CD14-positive monocyte (primary cell): ENCODE results near the gene CCDC194. TPM values are rescaled to one million over a fixed set of nuclear protein-coding genes. Genes with fewer than 3 reads are reported as not detected.
A peak's percentile ranks its signal among the peaks of the same experiment; 100 is the strongest.

ENCODE experiments used
- DNase-seq, 3 donors: peaks; one replicate each; pipeline ENCODE4 v3.0.0-alpha.2; 2011 to 2022
- H2AFZ ChIP-seq: 2 replicates; pipeline ENCODE4 v1.6.0; 2012; ENCODE audit warnings: mild to moderate bottlenecking, low read depth, low read length, inconsistent platforms; ENCODE audit not compliant: insufficient read depth, poor library complexity, severe bottlenecking
- H3K27ac ChIP-seq, 2 donors: 1 replicate in 1 of 2; 2 replicates in 1 of 2; pipeline ENCODE4 v1.5.1; 2012 to 2013; ENCODE audit warnings: low read length in 2 of 2, control low read depth in 1 of 2, inconsistent platforms in 1 of 2, low read depth in 1 of 2, mild to moderate bottlenecking in 1 of 2
- H3K27me3 ChIP-seq, 2 donors: one replicate each; pipeline versions ENCODE4 v1.6.0 to v1.6.1; 2011 to 2013; ENCODE audit warnings: low read length in 2 of 2; ENCODE audit not compliant: control insufficient read depth in 2 of 2, insufficient read depth in 2 of 2
- H3K36me3 ChIP-seq, 2 donors: replicated peaks in 1 of 2; 1 replicate in 1 of 2; 2 replicates in 1 of 2; pipeline versions ENCODE4 v1.5.1 to v1.6.1; 2012 to 2013; ENCODE audit warnings: low read length in 2 of 2, control low read depth in 1 of 2, inconsistent platforms in 1 of 2, mild to moderate bottlenecking in 1 of 2; ENCODE audit not compliant: insufficient read depth in 2 of 2, control insufficient read depth in 1 of 2
- H3K4me1 ChIP-seq, 2 donors: 1 replicate in 1 of 2; 2 replicates in 1 of 2; pipeline versions ENCODE4 v1.5.1 to v1.6.1; 2012 to 2013; ENCODE audit warnings: low read length in 2 of 2, control low read depth in 1 of 2, inconsistent platforms in 1 of 2, mild to moderate bottlenecking in 1 of 2, moderate library complexity in 1 of 2; ENCODE audit not compliant: insufficient read depth in 2 of 2, control insufficient read depth in 1 of 2
- H3K4me2 ChIP-seq: replicated peaks from 2 replicates; pipeline ENCODE3; 2012; ENCODE audit warnings: low read length, moderate library complexity, mild to moderate bottlenecking; ENCODE audit not compliant: poor library complexity, severe bottlenecking; ENCODE audit errors: extremely low read depth
- H3K4me3 ChIP-seq, 3 experiments: fragments of 200-600 bp in 1 of 3; sonication (generic) in 1 of 3; replicated peaks in 1 of 3; 1 replicate in 2 of 3; 2 replicates in 1 of 3; pipeline ENCODE4 v1.5.1; 2011 to 2013; ENCODE audit warnings: low read length in 3 of 3, mild to moderate bottlenecking in 3 of 3, control low read depth in 2 of 3, low read depth in 2 of 3, inconsistent platforms in 1 of 3, moderate library complexity in 1 of 3
- H3K79me2 ChIP-seq: 2 replicates; pipeline ENCODE4 v1.6.0; 2012; ENCODE audit warnings: mild to moderate bottlenecking, control low read depth, inconsistent platforms, low read length, moderate library complexity; ENCODE audit not compliant: insufficient read depth
- H3K9ac ChIP-seq: 2 replicates; pipeline ENCODE4 v1.6.0; 2017; ENCODE audit warnings: low read length, mild to moderate bottlenecking; ENCODE audit not compliant: insufficient read depth, poor library complexity, severe bottlenecking
- H3K9me3 ChIP-seq, 2 donors: replicated peaks in 1 of 2; 1 replicate in 1 of 2; 2 replicates in 1 of 2; pipeline versions ENCODE4 v1.5.1 to v1.6.1; 2012 to 2013; ENCODE audit warnings: low read length in 2 of 2, control low read depth in 1 of 2; ENCODE audit not compliant: control insufficient read depth in 1 of 2, insufficient read depth in 1 of 2
- H4K20me1 ChIP-seq: 2 replicates; pipeline ENCODE4 v1.6.0; 2012; ENCODE audit warnings: mild to moderate bottlenecking, low read length, control low read depth, moderate library complexity; ENCODE audit not compliant: insufficient read depth
- H3K27ac Mint-ChIP-seq, 7 donors: one replicate each; pipeline ENCODE4 v1.8.0; 2020; ENCODE audit warnings: mild to moderate bottlenecking in 7 of 7, mixed read lengths in 7 of 7, moderate library complexity in 6 of 7, inconsistent platforms in 2 of 7
- H3K27me3 Mint-ChIP-seq, 3 donors: one replicate each; pipeline ENCODE4 v1.8.0; 2021 to 2022; ENCODE audit warnings: low read depth in 3 of 3, mild to moderate bottlenecking in 3 of 3, mixed read lengths in 3 of 3, moderate library complexity in 3 of 3, inconsistent platforms in 1 of 3
- H3K36me3 Mint-ChIP-seq, 2 donors: one replicate each; pipeline ENCODE4 v1.8.0; 2020; ENCODE audit warnings: mixed read lengths in 2 of 2, inconsistent platforms in 1 of 2, mild to moderate bottlenecking in 1 of 2
- H3K4me1 Mint-ChIP-seq: one replicate; pipeline ENCODE4 v1.8.0; 2020; ENCODE audit warnings: mild to moderate bottlenecking, mixed read lengths
- H3K4me3 Mint-ChIP-seq, 2 donors: one replicate each; pipeline ENCODE4 v1.8.0; 2020; ENCODE audit warnings: mild to moderate bottlenecking in 2 of 2, mixed read lengths in 2 of 2, moderate library complexity in 1 of 2
- H3K9me3 Mint-ChIP-seq, 7 donors: one replicate each; pipeline ENCODE4 v1.8.0; 2020 to 2022; ENCODE audit warnings: mixed read lengths in 7 of 7, mild to moderate bottlenecking in 6 of 7, moderate library complexity in 6 of 7, inconsistent platforms in 2 of 7
- CTCF ChIP-seq: fragments of 200-600 bp; IDR thresholded peaks from one replicate; pipeline ENCODE4 v1.8.0; 2022; ENCODE audit warnings: antibody characterized with exemption, mild to moderate bottlenecking
- WGBS: methylation state at CpG from one replicate; pipeline ENCODE4 v1.1.5; 2013; ENCODE audit warnings: missing lambda C conversion rate; ENCODE audit not compliant: insufficient coverage; 5-methylcytosine and 5-hydroxymethylcytosine counted together
- intact Hi-C, 2 donors: fragments of 100-400 bp; cut with micrococcal nuclease; formaldehyde crosslinking; loops; one replicate each; pipeline versions ENCODE4 v1.15.0 to v1.15.1; 2023
- polyA plus RNA-seq, 3 donors: library from polyadenylated mRNA; depleted of rRNA in 1 of 3; unstranded in 2 of 3; stranded (reverse) in 1 of 3; fragments of 300-500 nt in 2 of 3; fragments of >200 nt in 1 of 3; fragmentation: Illumina TruSeq in 2 of 3; gene quantifications; 1 replicate in 2 of 3; 2 replicates in 1 of 3; pipeline ENCODE4 v1.2.3, GENCODE V29; 2012 to 2021

CCDC194 gene
- polyA plus RNA-seq, 3 donors: 0.52 TPM; not detected in 2

GRCh38 chr19:17411801-17412200 is 17.8 kb upstream of the CCDC194 start:
- Histone ChIP-seq H3K36me3 (peaks cover 36 to 56% of the 10 kb centered on the region in 2 donors), H3K4me3 (no peak overlapping the region), H4K20me1 (peaks cover 25% of the 10 kb centered on the region), H3K79me2 (peaks cover 32% of the 10 kb centered on the region), H3K9ac (no peak overlapping the region), H3K27me3 (no peaks in the 10 kb centered on the region), H3K9me3 (no peaks in the 10 kb centered on the region), H2AFZ (no peak overlapping the region), H3K4me2 (no peak overlapping the region), H3K4me1 (peaks cover 10 to 14% of the 10 kb centered on the region in 2 donors), H3K27ac (no peak overlapping the region)
- H3K4me3 Mint-ChIP-seq: no peak overlapping the region
- no peak for TF ChIP-seq CTCF
- H3K27ac Mint-ChIP-seq: no peak overlapping the region
- peaks cover 26% of the 10 kb centered on the region for H3K4me1 Mint-ChIP-seq
- intact Hi-C loops: no loop called here
- peaks cover 44 to 63% of the 10 kb centered on the region in 2 donors for H3K36me3 Mint-ChIP-seq
- WGBS: 94% methylated on average over 10 of the region's 11 CpGs
- no peak for DNase-seq
- H3K27me3 Mint-ChIP-seq: no peaks in the 10 kb centered on the region
- peaks cover 0 to 2% (median 0%) of the 10 kb centered on the region in 7 donors for H3K9me3 Mint-ChIP-seq

GRCh38 chr19:17409990-17410389 is 16.0 kb upstream of the CCDC194 start:
- DNase-seq: no peak
- Mint-ChIP-seq H3K4me1 (peaks cover 37% of the 10 kb centered on the region), H3K36me3 (peaks cover 33 to 47% of the 10 kb centered on the region in 2 donors), H3K9me3 (peaks cover 0 to 2% (median 0%) of the 10 kb centered on the region in 7 donors), H3K27me3 (no peaks in the 10 kb centered on the region), H3K27ac (peak overlapping the region in 1 of 7 donors; percentile 31), H3K4me3 (no peak overlapping the region)
- Histone ChIP-seq H4K20me1 (peaks cover 25% of the 10 kb centered on the region), H3K27me3 (no peaks in the 10 kb centered on the region), H3K9me3 (no peaks in the 10 kb centered on the region), H3K27ac (no peak overlapping the region), H3K79me2 (peaks cover 50% of the 10 kb centered on the region), H3K4me1 (peaks cover 20 to 28% of the 10 kb centered on the region in 2 donors), H3K9ac (no peak overlapping the region), H2AFZ (no peak overlapping the region), H3K4me3 (no peak overlapping the region), H3K36me3 (peaks cover 34 to 45% of the 10 kb centered on the region in 2 donors), H3K4me2 (no peak overlapping the region)
- no peak for TF ChIP-seq CTCF
- intact Hi-C loops: no loop called here
- WGBS: 90% methylated on average over 2 of the region's 9 CpGs
